HG02610 (cell line): Measurements from ENCODE around the gene ITIH3.
"Not testable (repeated sequence)": the region's sequence is repeated elsewhere in the genome, so short reads cannot be mapped to it uniquely, and the experiment has no call there.

Source experiments
- ATAC-seq: cut with Tn5 transposase; IDR thresholded peaks from one replicate; pipeline ENCODE4 v1.9.1; 2021; ENCODE audit warnings: mild to moderate bottlenecking, moderate library complexity; ENCODE audit not compliant: unreplicated experiment

Gene ITIH3, protein sequence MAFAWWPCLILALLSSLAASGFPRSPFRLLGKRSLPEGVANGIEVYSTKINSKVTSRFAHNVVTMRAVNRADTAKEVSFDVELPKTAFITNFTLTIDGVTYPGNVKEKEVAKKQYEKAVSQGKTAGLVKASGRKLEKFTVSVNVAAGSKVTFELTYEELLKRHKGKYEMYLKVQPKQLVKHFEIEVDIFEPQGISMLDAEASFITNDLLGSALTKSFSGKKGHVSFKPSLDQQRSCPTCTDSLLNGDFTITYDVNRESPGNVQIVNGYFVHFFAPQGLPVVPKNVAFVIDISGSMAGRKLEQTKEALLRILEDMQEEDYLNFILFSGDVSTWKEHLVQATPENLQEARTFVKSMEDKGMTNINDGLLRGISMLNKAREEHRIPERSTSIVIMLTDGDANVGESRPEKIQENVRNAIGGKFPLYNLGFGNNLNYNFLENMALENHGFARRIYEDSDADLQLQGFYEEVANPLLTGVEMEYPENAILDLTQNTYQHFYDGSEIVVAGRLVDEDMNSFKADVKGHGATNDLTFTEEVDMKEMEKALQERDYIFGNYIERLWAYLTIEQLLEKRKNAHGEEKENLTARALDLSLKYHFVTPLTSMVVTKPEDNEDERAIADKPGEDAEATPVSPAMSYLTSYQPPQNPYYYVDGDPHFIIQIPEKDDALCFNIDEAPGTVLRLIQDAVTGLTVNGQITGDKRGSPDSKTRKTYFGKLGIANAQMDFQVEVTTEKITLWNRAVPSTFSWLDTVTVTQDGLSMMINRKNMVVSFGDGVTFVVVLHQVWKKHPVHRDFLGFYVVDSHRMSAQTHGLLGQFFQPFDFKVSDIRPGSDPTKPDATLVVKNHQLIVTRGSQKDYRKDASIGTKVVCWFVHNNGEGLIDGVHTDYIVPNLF

DNA sequence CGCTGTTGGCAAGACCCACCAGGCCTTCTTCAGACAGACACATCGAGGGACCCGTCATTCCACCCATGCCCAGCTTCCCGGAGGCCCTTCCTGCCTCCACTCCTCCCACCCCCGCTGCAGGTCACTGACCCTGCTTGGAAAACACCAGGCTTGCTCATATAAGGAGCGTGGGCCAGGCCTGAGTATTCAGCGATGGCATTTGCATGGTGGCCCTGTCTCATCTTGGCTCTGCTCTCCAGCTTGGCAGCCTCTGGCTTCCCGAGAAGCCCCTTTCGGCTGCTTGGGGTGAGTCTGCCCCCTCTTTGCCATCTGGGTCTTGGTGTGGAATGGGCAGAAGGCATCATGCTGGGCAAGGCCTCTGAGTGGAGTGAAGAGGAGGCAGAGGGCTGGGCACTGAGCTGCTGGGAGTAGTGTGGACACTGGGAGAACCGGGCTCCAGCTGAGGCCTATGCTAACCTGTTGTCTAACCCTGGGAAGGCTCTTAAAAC, at the start of gene ITIH3:
Gene ITIH3 (plus strand): TSS at position 185 of the 488 bp plus-strand sequence. CDS start 8 bp downstream, at position 193.
- ATAC-seq: no peak

DNA sequence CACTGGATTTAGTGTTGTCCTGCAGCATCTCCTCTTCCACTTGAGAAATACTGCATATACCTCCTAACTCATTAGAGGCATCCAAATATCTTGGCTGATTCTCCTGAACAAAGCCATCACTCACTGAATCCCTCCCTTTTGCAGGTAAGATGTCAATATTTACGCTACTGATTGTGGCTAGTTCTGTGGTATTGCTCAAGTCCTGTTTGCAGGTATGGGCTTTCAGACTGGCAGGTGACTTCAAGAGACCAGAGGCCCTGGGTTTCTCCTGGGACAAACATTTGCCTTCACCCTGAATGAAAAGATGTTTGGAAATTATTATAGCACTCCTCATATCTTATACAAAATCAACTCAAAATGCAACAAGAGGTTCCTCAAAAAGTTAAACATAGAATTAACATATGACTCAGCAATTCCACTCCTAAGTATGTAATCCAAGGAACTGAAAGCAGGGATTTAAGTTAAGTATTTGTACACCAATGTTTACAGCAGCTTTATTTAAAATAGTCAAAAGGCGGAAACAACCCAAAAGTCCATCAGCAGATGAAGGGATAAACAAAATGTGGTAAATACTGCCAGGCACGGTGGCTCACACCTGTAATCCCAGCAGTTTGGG, 42.4 kb upstream of the ITIH3 start:
- ATAC-seq: no peak

DNA sequence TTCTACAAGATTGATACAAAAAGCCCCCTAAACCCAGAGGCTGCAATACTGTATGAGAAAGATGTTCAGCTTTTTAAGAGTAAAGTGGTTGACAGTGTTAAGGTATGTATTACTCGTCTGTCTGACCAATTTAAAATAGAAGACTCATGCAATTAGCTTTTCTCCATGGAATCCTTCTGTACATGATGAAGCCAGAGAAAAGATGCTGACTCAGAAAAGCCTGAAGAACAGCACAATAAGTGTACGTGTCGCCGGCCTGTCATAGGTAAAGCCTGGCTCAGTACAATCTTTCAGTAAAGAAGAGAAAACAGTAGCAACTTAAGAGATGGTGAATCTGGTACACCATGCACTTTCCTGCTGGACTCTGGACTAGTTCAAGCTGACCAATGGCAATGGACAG, 40.2 kb upstream of the ITIH3 start:
- ATAC-seq: no peak

DNA sequence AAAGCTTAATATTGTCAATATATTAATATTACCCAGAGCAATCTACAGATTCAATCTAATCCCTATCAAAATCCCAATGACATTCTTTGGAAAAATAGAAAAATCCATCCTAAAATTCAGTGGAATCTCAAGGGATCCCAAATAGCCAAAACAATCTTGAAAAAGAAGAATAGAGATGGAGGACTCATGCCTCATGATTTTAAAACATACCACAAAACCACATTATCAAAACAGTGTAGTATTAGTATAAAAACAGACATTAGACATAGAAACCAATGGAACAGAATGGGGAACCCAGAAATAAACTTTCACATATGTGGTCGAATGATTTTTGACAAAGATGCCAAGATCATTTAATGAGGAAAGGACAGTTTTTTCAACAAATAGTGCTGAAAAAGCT, 38.5 kb upstream of the ITIH3 start:
- no peak for ATAC-seq

DNA sequence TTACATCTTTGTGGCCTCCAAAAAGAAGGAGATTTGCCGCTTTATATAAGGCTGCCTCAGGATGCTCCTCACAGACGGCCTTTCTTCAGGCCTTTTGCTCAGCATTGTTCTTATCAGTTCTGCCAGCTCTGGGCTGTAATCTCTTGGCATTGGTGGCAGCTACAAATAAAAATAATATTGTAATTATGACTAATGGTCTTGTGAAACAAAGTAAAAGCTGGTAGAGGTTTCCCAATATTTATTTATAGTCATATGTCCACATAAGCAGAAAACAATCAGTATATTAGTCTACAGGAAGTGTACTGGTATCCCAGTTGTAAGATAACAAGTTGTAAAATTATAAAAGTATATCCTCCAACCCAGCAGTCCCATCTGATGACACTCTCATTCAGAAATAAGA, 31.1 kb upstream of the ITIH3 start:
- ATAC-seq: no peak

DNA sequence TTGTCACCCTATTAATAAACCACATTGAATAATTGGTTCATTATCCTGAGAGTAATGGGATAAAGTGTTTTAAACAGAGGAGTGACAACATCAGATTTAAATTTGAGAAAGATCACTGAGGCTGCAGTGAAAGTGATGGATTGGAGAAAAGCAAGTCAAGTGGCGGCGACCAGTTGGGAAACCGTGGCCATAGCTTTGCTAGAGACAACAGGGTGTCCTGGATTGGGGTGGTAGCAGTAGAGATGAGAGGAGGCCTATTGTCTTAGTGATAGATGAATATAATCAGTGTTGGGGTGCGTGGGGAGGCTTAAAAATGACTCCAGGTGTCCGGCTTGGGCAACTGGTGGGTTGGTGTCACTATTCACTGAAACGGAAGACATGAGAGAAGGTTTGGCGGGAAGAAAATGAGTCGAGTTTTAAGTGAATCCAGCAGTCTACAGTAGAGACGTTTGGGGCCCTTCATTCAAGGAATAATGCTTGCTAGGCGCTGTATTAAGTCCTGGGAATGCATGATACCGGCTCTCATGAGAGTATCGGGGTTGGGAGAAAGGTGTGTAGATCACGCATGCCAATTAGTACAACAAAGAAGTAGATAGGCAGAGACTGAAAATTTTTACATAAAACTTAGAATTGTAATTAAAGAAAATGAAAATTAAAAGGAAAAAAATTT, 24.7 kb upstream of the ITIH3 start:
- no peak for ATAC-seq

DNA sequence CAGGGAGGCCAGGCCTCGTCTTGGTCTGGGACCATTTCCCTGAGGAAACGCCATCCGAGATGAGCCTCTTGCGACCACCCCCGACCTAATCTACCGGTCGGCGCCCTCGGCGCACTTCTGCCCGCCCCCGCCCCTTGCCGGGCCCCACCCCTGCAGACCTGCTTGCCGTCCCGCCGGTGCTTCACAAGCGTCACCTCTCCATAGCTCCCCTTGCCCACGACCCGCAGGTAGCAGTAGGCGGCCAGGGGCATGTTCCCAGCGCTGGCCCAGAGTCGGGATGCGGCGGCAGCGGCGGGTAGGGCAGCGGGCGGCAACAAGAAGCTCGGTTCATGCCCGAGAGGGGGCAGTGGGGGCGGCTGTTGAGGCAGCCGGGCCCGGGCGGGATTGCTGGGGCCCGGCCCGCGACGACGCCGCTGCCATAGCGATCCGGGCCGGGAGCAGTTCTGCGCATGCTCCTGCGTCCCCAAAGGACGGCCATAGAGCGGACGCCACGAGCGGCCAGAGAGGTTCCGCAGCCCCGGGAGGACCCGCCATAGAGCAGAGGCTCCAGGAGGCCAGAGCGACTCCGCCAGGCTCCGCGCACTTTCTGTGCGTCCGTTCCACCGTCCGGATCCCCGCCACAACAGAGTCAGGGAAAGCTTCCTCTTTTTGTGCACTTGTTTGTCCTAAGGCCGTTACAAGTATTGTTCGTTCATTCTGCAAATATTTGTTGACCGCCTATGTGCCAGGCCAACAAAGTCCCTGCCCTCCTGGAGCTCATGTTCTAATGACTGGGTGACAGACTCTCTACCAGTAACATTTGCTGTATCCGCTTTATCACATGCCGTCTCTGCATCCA, 23.9 kb upstream of the ITIH3 start, which contains the start of gene NEK4:
Gene NEK4 (minus strand): TSS at position 445 of the 838 bp plus-strand sequence. CDS start 194 bp downstream, at position 251.
- peak; percentile 95 for ATAC-seq

DNA sequence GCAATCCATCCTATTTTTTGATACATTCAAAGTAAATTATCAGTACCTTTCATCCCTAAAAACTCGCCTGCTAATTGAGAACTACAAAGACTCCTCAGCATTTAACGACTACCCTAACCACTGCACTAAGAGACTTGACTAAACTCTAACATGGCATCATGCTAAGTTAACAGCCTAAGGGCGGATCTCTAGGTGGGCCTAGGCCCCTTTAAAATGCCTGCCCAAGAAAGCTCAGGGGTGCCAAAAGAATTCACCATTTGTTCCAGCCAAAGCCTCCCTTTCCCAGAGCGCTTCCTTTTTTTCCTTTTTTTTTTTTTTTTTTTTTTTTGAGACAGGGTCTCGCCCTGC, 23.3 kb upstream of the ITIH3 start:
- ATAC-seq: no peak

DNA sequence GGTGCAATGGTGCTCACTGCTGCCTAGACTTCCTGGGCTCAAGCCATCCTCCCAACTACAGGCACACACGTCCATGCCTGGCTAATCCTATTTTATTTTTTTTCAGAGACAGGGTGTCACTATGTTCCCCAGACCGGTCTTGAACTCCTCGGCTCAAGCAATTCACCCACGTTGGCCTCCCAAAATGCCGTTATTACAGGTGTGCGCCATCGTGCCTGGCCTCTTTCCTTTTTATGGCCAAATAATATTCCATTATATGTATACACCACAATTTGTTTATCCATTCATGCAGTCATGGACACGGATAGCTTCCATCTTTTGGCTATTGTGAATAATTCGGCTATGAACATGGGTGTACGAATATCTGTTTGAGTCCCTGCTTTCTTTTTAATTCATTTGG, 22.9 kb upstream of the ITIH3 start:
- no peak for ATAC-seq

DNA sequence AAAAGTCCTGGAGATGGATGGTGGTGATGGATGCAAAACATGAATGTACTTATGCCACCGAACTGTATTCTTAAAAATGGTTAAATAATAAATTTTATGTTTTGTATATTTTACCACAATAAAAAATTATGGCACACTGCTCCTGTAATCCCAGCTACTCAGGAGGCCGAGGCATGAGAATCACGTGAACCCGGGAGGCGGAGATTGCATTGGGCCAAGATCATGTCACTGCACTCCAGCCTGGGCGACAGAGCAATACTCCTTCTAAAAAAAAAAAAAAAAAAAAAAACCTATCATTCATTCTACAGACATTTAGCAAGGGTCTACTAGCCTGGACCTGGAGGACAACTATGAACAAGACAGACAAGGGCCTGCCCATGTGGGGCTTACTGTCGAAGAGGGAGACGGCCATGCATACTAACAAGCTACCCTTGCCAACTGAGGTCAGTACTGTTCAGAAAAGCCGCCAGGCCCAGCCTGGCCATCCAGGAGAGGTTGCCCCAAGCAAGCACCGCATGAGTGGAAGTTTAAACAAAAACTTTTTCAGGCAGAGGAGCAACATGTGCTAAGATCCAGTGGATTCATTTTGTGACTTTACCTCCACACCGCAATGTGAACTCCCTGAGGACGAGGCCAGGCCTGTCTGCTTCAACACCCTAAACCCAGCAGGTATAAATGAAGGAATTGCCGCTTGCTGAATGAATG, 21.1 kb upstream of the ITIH3 start:
- no peak for ATAC-seq

DNA sequence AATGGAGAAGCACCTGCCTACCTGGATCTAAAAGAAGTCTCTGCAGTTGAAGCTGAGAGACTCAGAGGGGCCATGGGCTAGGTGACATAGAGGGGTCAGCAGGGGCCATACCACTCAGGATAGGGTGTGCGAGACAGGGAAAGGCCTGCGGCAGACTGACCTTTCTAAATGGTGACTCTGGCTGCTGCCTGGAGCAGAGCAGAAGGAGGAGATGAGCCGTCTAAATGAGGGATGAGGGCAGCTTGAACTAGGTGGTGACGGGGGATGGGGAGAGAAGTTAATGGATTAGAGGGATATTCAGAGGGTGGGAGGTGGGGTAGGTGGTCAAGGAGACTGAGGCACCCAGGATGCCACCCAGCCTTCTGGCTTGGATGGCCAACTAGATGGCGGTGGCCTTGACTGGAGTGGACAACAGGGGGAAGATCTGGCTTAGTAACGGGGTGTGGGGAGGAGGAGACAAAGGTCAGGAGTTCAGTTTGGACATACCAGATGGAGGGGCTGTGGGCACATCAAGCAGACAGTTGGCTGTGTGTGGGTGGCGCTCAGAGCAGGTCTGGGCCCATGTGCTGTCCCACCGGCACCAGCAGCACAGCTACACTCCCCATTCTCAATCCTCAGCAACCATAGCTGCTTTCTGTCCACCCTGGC, 20.4 kb upstream of the ITIH3 start:
- ATAC-seq: no peak

DNA sequence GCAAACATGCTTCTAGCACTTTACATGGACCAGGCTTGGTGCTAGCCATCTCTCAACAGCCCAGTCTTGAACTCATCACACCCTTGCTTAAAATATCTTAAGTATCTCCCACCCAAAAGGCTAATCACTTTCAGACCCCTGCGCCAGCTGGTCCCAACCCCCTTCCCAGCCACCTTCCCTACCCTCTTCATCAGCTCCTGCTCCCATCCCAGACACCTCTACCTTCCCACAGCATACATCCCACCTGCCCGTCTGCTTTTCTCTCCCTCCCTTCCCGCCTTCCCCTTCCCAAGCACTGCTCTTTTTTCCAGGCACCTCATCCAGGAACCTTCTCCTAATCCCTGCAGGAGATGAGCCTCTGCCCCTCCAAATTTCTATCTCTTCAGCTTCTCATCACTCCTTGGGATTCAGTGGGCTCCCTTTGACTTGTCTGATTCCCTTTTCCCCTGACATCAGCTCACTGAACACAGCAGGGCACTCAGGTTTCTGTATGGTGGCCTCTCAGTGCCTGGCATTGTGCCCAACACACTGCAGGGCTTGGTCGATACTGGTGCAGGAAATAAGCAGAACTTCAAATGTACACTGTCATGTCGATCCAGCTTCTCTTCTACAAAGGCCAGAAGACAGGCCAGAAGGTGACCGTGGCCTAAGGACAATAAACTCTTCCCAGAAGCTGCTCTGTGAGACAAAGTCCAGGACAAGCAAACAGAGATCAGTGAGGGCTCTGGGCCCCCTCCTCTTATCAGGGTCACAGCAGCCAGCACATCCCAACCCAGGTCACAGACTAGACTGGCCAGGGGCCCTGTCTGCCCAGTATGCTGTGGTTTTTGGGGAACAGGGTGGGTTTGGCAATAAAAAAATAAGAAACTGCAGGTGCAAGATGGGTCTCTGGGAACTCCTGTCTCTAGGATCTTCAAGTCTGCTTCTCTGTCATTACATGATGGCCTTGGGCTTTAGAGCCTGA, 19.4 kb upstream of the ITIH3 start:
- ATAC-seq: no peak

DNA sequence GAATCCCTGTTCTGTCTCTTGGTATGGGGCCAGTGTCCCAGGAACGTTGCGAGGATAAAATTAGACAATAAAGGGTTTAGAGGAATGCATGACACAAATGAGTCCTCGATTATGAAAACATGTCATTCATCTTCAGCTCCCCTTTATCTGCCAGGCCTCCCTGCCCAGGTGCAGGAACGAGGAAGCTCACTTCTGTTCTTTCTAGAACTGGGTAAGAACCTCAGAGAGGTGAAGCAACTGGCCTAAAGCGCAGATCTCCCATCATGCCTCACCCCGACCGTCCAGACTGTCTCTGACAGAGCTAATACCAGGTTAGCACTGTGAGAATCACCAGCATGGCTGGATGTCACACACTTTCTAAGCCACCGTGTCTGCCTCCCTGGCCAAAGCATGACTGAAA, 18.7 kb upstream of the ITIH3 start:
- no peak for ATAC-seq

DNA sequence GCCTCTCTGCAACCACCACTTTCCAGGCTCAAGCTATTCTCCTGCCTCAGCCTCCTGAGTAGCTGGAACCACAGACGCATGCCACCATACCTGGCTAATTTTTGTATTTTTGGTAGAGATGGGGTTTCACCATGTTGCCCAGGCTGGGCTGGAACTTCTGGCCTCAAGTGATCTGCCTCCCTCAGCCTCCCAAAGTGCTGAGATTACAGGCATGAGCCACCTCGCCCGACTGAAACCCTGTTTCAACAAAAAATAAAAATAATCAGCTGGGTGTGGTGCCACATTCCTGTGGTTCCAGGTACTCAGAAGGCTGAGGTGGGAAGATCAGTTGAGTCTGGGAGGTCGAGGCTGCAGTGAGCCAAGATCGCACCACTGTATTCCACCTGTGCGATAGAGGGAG, 18.1 kb upstream of the ITIH3 start:
- ATAC-seq: not testable (repeated sequence)

DNA sequence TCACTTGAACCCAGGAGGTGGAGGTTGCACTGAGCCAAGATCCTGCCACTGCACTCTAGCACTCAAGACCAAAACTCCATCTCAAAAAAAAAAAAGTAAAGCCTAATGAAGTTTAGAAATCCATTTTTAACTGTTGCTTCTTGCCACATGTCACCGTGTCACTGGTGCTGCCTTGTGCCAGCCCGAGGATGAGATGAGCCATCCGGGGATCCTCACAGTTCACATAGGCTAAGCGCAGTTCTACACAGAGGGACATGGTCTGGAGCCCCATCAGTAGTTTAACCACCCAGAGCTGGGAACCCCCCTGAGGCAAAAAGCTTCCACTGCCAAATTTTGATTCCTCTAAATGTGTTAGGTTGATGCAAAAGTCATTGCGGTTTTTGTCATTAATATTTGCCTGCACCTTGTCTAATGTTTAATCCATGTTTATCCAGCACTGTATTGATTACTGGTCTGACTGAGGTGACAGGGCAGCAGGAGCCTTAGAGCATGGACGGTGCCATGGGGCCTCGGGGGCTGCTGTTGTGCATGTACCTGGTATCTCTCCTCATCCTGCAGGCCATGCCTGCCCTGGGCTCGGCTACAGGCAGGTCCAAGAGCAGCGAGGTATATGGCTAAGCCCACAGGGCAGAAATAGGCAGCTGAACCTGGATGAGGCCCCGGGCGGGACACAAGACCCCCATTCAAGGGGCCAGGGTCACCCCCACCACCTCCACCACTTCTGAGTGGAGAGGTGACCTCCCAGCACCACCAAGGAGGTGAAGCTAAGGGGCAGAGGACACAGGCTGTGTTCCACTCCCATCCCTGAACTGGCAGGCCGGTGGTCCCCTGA, 17.3 kb upstream of the ITIH3 start, which contains the start of gene ITIH1:
Gene ITIH1 (plus strand): TSS at position 473 of the 832 bp plus-strand sequence. CDS start 17 bp downstream, at position 490.
- no peak for ATAC-seq

DNA sequence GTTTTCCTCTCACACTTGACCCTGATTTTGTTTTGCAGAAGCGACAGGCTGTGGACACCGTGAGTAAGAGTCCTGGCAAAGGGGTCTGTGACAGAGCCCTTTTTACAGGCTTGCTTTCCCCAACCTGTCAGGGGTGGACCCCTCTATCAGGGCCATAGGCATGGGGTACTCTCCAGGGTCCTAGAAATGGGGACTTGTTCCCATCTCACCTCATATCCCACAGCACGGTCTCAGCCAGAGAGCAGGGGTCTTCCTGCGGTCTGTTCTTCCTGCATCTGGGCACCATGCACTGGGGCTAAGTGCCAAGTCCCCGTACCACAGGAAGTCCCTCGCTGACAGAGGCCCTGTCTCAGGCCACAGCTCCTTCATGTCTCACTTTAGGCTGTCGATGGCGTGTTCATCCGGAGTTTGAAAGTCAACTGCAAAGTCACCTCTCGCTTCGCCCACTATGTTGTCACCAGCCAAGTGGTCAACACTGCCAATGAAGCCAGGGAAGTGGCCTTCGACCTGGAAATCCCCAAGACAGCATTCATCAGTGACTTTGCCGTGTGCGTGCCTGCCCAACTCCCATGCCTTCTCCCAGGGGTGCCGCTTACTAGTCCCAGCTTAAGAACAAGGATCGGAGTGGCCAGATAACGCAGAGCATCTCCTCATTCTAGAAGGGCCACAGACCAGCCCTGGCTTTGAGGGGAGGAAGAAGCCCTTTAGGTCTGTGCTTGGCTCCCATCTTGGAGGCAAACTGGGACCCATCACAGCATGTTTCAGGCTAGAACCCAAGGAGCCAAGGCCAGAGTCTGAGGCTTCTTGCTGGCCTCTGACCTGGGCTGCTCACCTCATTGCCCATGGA, 16.4 kb upstream of the ITIH3 start:
- ATAC-seq: no peak
